ENCODE data around the gene RAD51B.

DNA sequence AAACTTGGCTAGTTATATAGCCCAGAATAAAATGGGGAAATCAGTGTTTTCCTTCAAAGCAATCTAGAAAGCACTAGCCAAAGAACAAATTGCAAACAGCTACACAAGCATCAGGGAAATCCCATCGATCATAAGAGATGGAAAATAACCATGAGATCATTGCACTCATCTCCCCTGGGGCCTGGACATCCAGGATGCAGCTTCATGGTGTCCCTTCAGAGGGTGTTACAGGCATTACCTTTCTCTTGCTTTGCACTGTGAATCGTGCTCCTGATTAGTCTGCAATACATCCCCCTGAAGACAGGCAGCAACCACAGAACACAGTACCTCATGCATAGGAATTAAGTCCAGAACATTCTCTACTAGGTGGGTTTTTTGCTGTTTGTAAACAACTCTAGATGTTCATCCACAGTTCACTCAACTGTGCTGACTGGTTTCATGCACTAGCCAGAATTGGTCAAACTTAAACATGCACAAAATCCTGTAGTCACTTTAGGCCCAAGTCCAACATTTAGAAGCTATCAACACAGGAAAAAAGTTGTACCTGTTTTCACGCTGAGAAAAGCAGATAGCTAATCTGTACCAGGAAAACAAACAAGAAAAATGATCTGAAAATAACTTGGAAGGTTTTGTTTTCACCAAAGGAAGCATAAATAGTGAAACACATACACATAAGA lies 853.2 kb downstream of the RAD51B start:
- TF ChIP-seq POLR2AphosphoS5 (IDR thresholded peaks at IDR 0.05; ENCODE audit: borderline replicate concordance, low read depth, low read length) = no peak
- no peak for TF ChIP-seq EZH2 (IDR thresholded peaks at IDR 0.05)
- no peak for TF ChIP-seq FOXP2 (optimal IDR thresholded peaks at IDR 0.05; ENCODE audit: control extremely low read depth, extremely low read length, insufficient read depth)
